HEK293 (cell line): ENCODE data around the gene S100A11.

Experiments used
- KLF9 ChIP-seq: fragments of 450-650 bp; formaldehyde crosslinking; IDR thresholded peaks from 2 replicates; pipeline ENCODE4 v1.5.1; 2016; ENCODE audit warnings: missing biosample characterization, missing genetic modification characterization, low read depth
- REPIN1 ChIP-seq: fragments of 450-650 bp; formaldehyde crosslinking; IDR thresholded peaks from 2 replicates; pipeline ENCODE4 v1.5.1; 2017; ENCODE audit warnings: missing biosample characterization, missing genetic modification characterization, low read depth
- SETDB1 ChIP-seq: IDR thresholded peaks from one replicate; pipeline ENCODE4 v1.6.1; 2017; ENCODE audit warnings: mild to moderate bottlenecking, low read length, moderate library complexity, mixed read lengths; ENCODE audit not compliant: insufficient read length
- SP3 ChIP-seq: fragments of 450-650 bp; formaldehyde crosslinking; IDR thresholded peaks from 2 replicates; pipeline ENCODE4 v1.5.1; 2016; ENCODE audit warnings: missing biosample characterization, missing genetic modification characterization
- ZBTB17 ChIP-seq: fragments of 450-650 bp; formaldehyde crosslinking; IDR thresholded peaks from 2 replicates; pipeline ENCODE4 v1.5.1; 2016; ENCODE audit warnings: missing biosample characterization, missing genetic modification characterization
- ZBTB8A ChIP-seq: fragments of 450-650 bp; formaldehyde crosslinking; IDR thresholded peaks from 2 replicates; pipeline ENCODE4 v1.5.1; 2016; ENCODE audit warnings: missing biosample characterization, missing genetic modification characterization
- ZFP41 ChIP-seq: fragments of 450-650 bp; formaldehyde crosslinking; IDR thresholded peaks from 2 replicates; pipeline ENCODE4 v1.5.1; 2016; ENCODE audit warnings: missing biosample characterization, missing genetic modification characterization, borderline replicate concordance
- ZIC2 ChIP-seq: fragments of 450-650 bp; formaldehyde crosslinking; IDR thresholded peaks from 2 replicates; pipeline ENCODE4 v1.5.1; 2016; ENCODE audit warnings: missing biosample characterization, missing genetic modification characterization
- ZNF132 ChIP-seq: fragments of 450-650 bp; formaldehyde crosslinking; IDR thresholded peaks from 2 replicates; pipeline ENCODE4 v1.5.1; 2017; ENCODE audit warnings: missing biosample characterization, missing genetic modification characterization, borderline replicate concordance
- ZNF16 ChIP-seq: fragments of 450-650 bp; formaldehyde crosslinking; IDR thresholded peaks from 2 replicates; pipeline ENCODE4 v1.5.1; 2016; ENCODE audit warnings: low read depth, missing biosample characterization, missing genetic modification characterization
- ZNF175 ChIP-seq: fragments of 450-650 bp; formaldehyde crosslinking; IDR thresholded peaks from 2 replicates; pipeline ENCODE4 v1.5.1; 2016; ENCODE audit warnings: missing biosample characterization, missing genetic modification characterization
- ZNF221 ChIP-seq: fragments of 450-650 bp; formaldehyde crosslinking; IDR thresholded peaks from 2 replicates; pipeline ENCODE4 v1.5.1; 2017; ENCODE audit warnings: missing biosample characterization, missing genetic modification characterization, borderline replicate concordance
- ZNF311 ChIP-seq: fragments of 450-650 bp; formaldehyde crosslinking; IDR thresholded peaks from 2 replicates; pipeline ENCODE4 v1.5.1; 2017; ENCODE audit warnings: missing biosample characterization, missing genetic modification characterization, borderline replicate concordance
- ZNF37A ChIP-seq: fragments of 450-650 bp; IDR thresholded peaks from 2 replicates; pipeline ENCODE4 v1.5.1; 2018; ENCODE audit warnings: missing biosample characterization, missing genetic modification characterization
- ZNF416 ChIP-seq: fragments of 450-650 bp; formaldehyde crosslinking; IDR thresholded peaks from 2 replicates; pipeline ENCODE4 v1.5.1; 2016; ENCODE audit warnings: missing biosample characterization, missing genetic modification characterization
- ZNF501 ChIP-seq: fragments of 450-650 bp; formaldehyde crosslinking; IDR thresholded peaks from 2 replicates; pipeline ENCODE4 v1.5.1; 2016; ENCODE audit warnings: missing biosample characterization, missing genetic modification characterization
- ZNF518A ChIP-seq: fragments of 450-650 bp; formaldehyde crosslinking; conservative IDR thresholded peaks from 2 replicates; pipeline ENCODE4 v1.5.1; 2016; ENCODE audit warnings: low read depth, missing biosample characterization, missing genetic modification characterization
- ZNF561 ChIP-seq: fragments of 450-650 bp; IDR thresholded peaks from 2 replicates; pipeline ENCODE4 v1.5.1; 2018; ENCODE audit warnings: missing biosample characterization, missing genetic modification characterization, borderline replicate concordance
- ZNF571 ChIP-seq: fragments of 450-650 bp; formaldehyde crosslinking; IDR thresholded peaks from 2 replicates; pipeline ENCODE4 v1.5.0; 2017; ENCODE audit warnings: missing biosample characterization, missing genetic modification characterization
- ZNF76 ChIP-seq: fragments of 450-650 bp; formaldehyde crosslinking; IDR thresholded peaks from 2 replicates; pipeline ENCODE4; 2016; ENCODE audit warnings: low read depth, missing biosample characterization, missing genetic modification characterization, borderline replicate concordance
- ZNF768 ChIP-seq: fragments of 450-650 bp; formaldehyde crosslinking; IDR thresholded peaks from 2 replicates; pipeline ENCODE4 v1.5.1; 2018; ENCODE audit warnings: missing biosample characterization, mild to moderate bottlenecking, missing genetic modification characterization
- ZNF837 ChIP-seq: fragments of 450-650 bp; formaldehyde crosslinking; IDR thresholded peaks from 2 replicates; pipeline ENCODE4 v1.5.1; 2016; ENCODE audit warnings: missing biosample characterization, missing genetic modification characterization
- ZSCAN16 ChIP-seq: fragments of 450-650 bp; formaldehyde crosslinking; IDR thresholded peaks from 2 replicates; pipeline ENCODE4 v1.5.1; 2016; ENCODE audit warnings: missing biosample characterization, missing genetic modification characterization
- ZSCAN4 ChIP-seq: fragments of 450-650 bp; formaldehyde crosslinking; IDR thresholded peaks from 2 replicates; pipeline ENCODE4 v1.5.1; 2017; ENCODE audit warnings: missing biosample characterization, missing genetic modification characterization
- TF ChIP-seq, protein P1 (sequence below): fragments of 450-650 bp; formaldehyde crosslinking; IDR thresholded peaks from 2 replicates; pipeline ENCODE4 v1.5.1; 2016; ENCODE audit warnings: missing biosample characterization, missing genetic modification characterization, low read depth
- TF ChIP-seq, protein P2 (sequence below): fragments of 450-650 bp; formaldehyde crosslinking; IDR thresholded peaks from 2 replicates; pipeline ENCODE4 v1.5.1; 2016; ENCODE audit warnings: missing biosample characterization, missing genetic modification characterization
- TF ChIP-seq, protein P3 (sequence below): fragments of 450-650 bp; formaldehyde crosslinking; IDR thresholded peaks from 2 replicates; pipeline ENCODE4 v1.5.1; 2016; ENCODE audit warnings: missing biosample characterization, missing genetic modification characterization
- TF ChIP-seq, protein P4 (sequence below): fragments of 450-650 bp; formaldehyde crosslinking; IDR thresholded peaks from 2 replicates; pipeline ENCODE4 v1.5.1; 2017; ENCODE audit warnings: missing biosample characterization, missing genetic modification characterization

The S100A11 gene

GRCh38 chr1:151993734-151994496 is 42.9 kb downstream of the S100A11 start, which contains the start of gene S100A10 (continued):
- TF ChIP-seq ZIC2 (tag by site-specific recombination) (peak; percentile 85), ZNF76 (no peak), ZNF175 (tag by site-specific recombination) (no peak), KLF9 (tag by site-specific recombination) (no peak; the same call in 1 of the 2 replicates), ZNF37A (tag by site-specific recombination) (no peak), ZBTB17 (tag by site-specific recombination) (no peak), ZNF518A (tag by site-specific recombination) (no peak), ZNF561 (tag by site-specific recombination) (peak; percentile 87; the same call in 1 of the 2 replicates), ZNF416 (tag by site-specific recombination) (no peak), SETDB1 (no peak), SP3 (0 out of 2 replicates have a peak, but pooled peaks have one; percentile 42), ZFP41 (tag by site-specific recombination) (no peak), ZNF571 (no peak), ZNF221 (tag by site-specific recombination) (no peak), ZBTB8A (tag by site-specific recombination) (peak; percentile 95), ZNF16 (tag by site-specific recombination) (no peak), ZNF132 (tag by site-specific recombination) (no peak), ZNF311 (tag by site-specific recombination) (no peak), ZNF837 (tag by site-specific recombination) (no peak), REPIN1 (no peak), ZNF501 (tag by site-specific recombination) (0 out of 2 replicates have a peak, but pooled peaks have one; percentile 8), ZSCAN16 (tag by site-specific recombination) (no peak), ZNF768 (tag by site-specific recombination) (no peak), ZSCAN4 (no peak)
- TF ChIP-seq, protein P1, sequence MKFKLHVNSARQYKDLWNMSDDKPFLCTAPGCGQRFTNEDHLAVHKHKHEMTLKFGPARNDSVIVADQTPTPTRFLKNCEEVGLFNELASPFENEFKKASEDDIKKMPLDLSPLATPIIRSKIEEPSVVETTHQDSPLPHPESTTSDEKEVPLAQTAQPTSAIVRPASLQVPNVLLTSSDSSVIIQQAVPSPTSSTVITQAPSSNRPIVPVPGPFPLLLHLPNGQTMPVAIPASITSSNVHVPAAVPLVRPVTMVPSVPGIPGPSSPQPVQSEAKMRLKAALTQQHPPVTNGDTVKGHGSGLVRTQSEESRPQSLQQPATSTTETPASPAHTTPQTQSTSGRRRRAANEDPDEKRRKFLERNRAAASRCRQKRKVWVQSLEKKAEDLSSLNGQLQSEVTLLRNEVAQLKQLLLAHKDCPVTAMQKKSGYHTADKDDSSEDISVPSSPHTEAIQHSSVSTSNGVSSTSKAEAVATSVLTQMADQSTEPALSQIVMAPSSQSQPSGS (tag by site-specific recombination): no peak
- TF ChIP-seq, protein P2, sequence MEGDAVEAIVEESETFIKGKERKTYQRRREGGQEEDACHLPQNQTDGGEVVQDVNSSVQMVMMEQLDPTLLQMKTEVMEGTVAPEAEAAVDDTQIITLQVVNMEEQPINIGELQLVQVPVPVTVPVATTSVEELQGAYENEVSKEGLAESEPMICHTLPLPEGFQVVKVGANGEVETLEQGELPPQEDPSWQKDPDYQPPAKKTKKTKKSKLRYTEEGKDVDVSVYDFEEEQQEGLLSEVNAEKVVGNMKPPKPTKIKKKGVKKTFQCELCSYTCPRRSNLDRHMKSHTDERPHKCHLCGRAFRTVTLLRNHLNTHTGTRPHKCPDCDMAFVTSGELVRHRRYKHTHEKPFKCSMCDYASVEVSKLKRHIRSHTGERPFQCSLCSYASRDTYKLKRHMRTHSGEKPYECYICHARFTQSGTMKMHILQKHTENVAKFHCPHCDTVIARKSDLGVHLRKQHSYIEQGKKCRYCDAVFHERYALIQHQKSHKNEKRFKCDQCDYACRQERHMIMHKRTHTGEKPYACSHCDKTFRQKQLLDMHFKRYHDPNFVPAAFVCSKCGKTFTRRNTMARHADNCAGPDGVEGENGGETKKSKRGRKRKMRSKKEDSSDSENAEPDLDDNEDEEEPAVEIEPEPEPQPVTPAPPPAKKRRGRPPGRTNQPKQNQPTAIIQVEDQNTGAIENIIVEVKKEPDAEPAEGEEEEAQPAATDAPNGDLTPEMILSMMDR (tag by site-specific recombination): peak; percentile 27; the same call in 1 of the 2 replicates
- TF ChIP-seq, protein P3, sequence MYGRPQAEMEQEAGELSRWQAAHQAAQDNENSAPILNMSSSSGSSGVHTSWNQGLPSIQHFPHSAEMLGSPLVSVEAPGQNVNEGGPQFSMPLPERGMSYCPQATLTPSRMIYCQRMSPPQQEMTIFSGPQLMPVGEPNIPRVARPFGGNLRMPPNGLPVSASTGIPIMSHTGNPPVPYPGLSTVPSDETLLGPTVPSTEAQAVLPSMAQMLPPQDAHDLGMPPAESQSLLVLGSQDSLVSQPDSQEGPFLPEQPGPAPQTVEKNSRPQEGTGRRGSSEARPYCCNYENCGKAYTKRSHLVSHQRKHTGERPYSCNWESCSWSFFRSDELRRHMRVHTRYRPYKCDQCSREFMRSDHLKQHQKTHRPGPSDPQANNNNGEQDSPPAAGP (tag by site-specific recombination): no peak
- TF ChIP-seq, protein P4, sequence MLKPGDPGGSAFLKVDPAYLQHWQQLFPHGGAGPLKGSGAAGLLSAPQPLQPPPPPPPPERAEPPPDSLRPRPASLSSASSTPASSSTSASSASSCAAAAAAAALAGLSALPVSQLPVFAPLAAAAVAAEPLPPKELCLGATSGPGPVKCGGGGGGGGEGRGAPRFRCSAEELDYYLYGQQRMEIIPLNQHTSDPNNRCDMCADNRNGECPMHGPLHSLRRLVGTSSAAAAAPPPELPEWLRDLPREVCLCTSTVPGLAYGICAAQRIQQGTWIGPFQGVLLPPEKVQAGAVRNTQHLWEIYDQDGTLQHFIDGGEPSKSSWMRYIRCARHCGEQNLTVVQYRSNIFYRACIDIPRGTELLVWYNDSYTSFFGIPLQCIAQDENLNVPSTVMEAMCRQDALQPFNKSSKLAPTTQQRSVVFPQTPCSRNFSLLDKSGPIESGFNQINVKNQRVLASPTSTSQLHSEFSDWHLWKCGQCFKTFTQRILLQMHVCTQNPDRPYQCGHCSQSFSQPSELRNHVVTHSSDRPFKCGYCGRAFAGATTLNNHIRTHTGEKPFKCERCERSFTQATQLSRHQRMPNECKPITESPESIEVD: no peak
